CD14-positive monocyte (primary cell): ENCODE results near the gene RUNX2. TPM values are rescaled to one million over a fixed set of nuclear protein-coding genes. Genes with fewer than 3 reads are reported as not detected.

Experiments used
- DNase-seq, 3 donors: peaks; one replicate each; pipeline ENCODE4 v3.0.0-alpha.2; 2011 to 2022
- H2AFZ ChIP-seq: 2 replicates; pipeline ENCODE4 v1.6.0; 2012; ENCODE audit warnings: mild to moderate bottlenecking, low read depth, low read length, inconsistent platforms; ENCODE audit not compliant: insufficient read depth, poor library complexity, severe bottlenecking
- H3K27ac ChIP-seq, 2 donors: 1 replicate in 1 of 2; 2 replicates in 1 of 2; pipeline ENCODE4 v1.5.1; 2012 to 2013; ENCODE audit warnings: low read length in 2 of 2, control low read depth in 1 of 2, inconsistent platforms in 1 of 2, low read depth in 1 of 2, mild to moderate bottlenecking in 1 of 2
- H3K27me3 ChIP-seq, 2 donors: one replicate each; pipeline versions ENCODE4 v1.6.0 to v1.6.1; 2011 to 2013; ENCODE audit warnings: low read length in 2 of 2; ENCODE audit not compliant: control insufficient read depth in 2 of 2, insufficient read depth in 2 of 2
- H3K36me3 ChIP-seq, 2 donors: replicated peaks in 1 of 2; 1 replicate in 1 of 2; 2 replicates in 1 of 2; pipeline versions ENCODE4 v1.5.1 to v1.6.1; 2012 to 2013; ENCODE audit warnings: low read length in 2 of 2, control low read depth in 1 of 2, inconsistent platforms in 1 of 2, mild to moderate bottlenecking in 1 of 2; ENCODE audit not compliant: insufficient read depth in 2 of 2, control insufficient read depth in 1 of 2
- H3K4me1 ChIP-seq, 2 donors: 1 replicate in 1 of 2; 2 replicates in 1 of 2; pipeline versions ENCODE4 v1.5.1 to v1.6.1; 2012 to 2013; ENCODE audit warnings: low read length in 2 of 2, control low read depth in 1 of 2, inconsistent platforms in 1 of 2, mild to moderate bottlenecking in 1 of 2, moderate library complexity in 1 of 2; ENCODE audit not compliant: insufficient read depth in 2 of 2, control insufficient read depth in 1 of 2
- H3K4me2 ChIP-seq: replicated peaks from 2 replicates; pipeline ENCODE3; 2012; ENCODE audit warnings: low read length, moderate library complexity, mild to moderate bottlenecking; ENCODE audit not compliant: poor library complexity, severe bottlenecking; ENCODE audit errors: extremely low read depth
- H3K4me3 ChIP-seq, 3 experiments: fragments of 200-600 bp in 1 of 3; sonication (generic) in 1 of 3; replicated peaks in 1 of 3; 1 replicate in 2 of 3; 2 replicates in 1 of 3; pipeline ENCODE4 v1.5.1; 2011 to 2013; ENCODE audit warnings: low read length in 3 of 3, mild to moderate bottlenecking in 3 of 3, control low read depth in 2 of 3, low read depth in 2 of 3, inconsistent platforms in 1 of 3, moderate library complexity in 1 of 3
- H3K79me2 ChIP-seq: 2 replicates; pipeline ENCODE4 v1.6.0; 2012; ENCODE audit warnings: mild to moderate bottlenecking, control low read depth, inconsistent platforms, low read length, moderate library complexity; ENCODE audit not compliant: insufficient read depth
- H3K9ac ChIP-seq: 2 replicates; pipeline ENCODE4 v1.6.0; 2017; ENCODE audit warnings: low read length, mild to moderate bottlenecking; ENCODE audit not compliant: insufficient read depth, poor library complexity, severe bottlenecking
- H3K9me3 ChIP-seq, 2 donors: replicated peaks in 1 of 2; 1 replicate in 1 of 2; 2 replicates in 1 of 2; pipeline versions ENCODE4 v1.5.1 to v1.6.1; 2012 to 2013; ENCODE audit warnings: low read length in 2 of 2, control low read depth in 1 of 2; ENCODE audit not compliant: control insufficient read depth in 1 of 2, insufficient read depth in 1 of 2
- H4K20me1 ChIP-seq: 2 replicates; pipeline ENCODE4 v1.6.0; 2012; ENCODE audit warnings: mild to moderate bottlenecking, low read length, control low read depth, moderate library complexity; ENCODE audit not compliant: insufficient read depth
- H3K27ac Mint-ChIP-seq, 7 donors: one replicate each; pipeline ENCODE4 v1.8.0; 2020; ENCODE audit warnings: mild to moderate bottlenecking in 7 of 7, mixed read lengths in 7 of 7, moderate library complexity in 6 of 7, inconsistent platforms in 2 of 7
- H3K27me3 Mint-ChIP-seq, 3 donors: one replicate each; pipeline ENCODE4 v1.8.0; 2021 to 2022; ENCODE audit warnings: low read depth in 3 of 3, mild to moderate bottlenecking in 3 of 3, mixed read lengths in 3 of 3, moderate library complexity in 3 of 3, inconsistent platforms in 1 of 3
- H3K36me3 Mint-ChIP-seq, 2 donors: one replicate each; pipeline ENCODE4 v1.8.0; 2020; ENCODE audit warnings: mixed read lengths in 2 of 2, inconsistent platforms in 1 of 2, mild to moderate bottlenecking in 1 of 2
- H3K4me1 Mint-ChIP-seq: one replicate; pipeline ENCODE4 v1.8.0; 2020; ENCODE audit warnings: mild to moderate bottlenecking, mixed read lengths
- H3K4me3 Mint-ChIP-seq, 2 donors: one replicate each; pipeline ENCODE4 v1.8.0; 2020; ENCODE audit warnings: mild to moderate bottlenecking in 2 of 2, mixed read lengths in 2 of 2, moderate library complexity in 1 of 2
- H3K9me3 Mint-ChIP-seq, 7 donors: one replicate each; pipeline ENCODE4 v1.8.0; 2020 to 2022; ENCODE audit warnings: mixed read lengths in 7 of 7, mild to moderate bottlenecking in 6 of 7, moderate library complexity in 6 of 7, inconsistent platforms in 2 of 7
- WGBS: methylation state at CpG from one replicate; pipeline ENCODE4 v1.1.5; 2013; ENCODE audit warnings: missing lambda C conversion rate; ENCODE audit not compliant: insufficient coverage; 5-methylcytosine and 5-hydroxymethylcytosine counted together
- intact Hi-C, 2 donors: fragments of 100-400 bp; cut with micrococcal nuclease; formaldehyde crosslinking; loops; one replicate each; pipeline versions ENCODE4 v1.15.0 to v1.15.1; 2023
- polyA plus RNA-seq, 3 donors: library from polyadenylated mRNA; depleted of rRNA in 1 of 3; unstranded in 2 of 3; stranded (reverse) in 1 of 3; fragments of 300-500 nt in 2 of 3; fragments of >200 nt in 1 of 3; fragmentation: Illumina TruSeq in 2 of 3; gene quantifications; 1 replicate in 2 of 3; 2 replicates in 1 of 3; pipeline ENCODE4 v1.2.3, GENCODE V29; 2012 to 2021
- TF ChIP-seq, protein P1 (sequence below): fragments of 200-600 bp; IDR thresholded peaks from one replicate; pipeline ENCODE4 v1.8.0; 2022; ENCODE audit warnings: antibody characterized with exemption, mild to moderate bottlenecking

RUNX2 gene
- polyA plus RNA-seq, 3 donors, result 1.3 to 5.0 (median 2.5) TPM

DNA sequence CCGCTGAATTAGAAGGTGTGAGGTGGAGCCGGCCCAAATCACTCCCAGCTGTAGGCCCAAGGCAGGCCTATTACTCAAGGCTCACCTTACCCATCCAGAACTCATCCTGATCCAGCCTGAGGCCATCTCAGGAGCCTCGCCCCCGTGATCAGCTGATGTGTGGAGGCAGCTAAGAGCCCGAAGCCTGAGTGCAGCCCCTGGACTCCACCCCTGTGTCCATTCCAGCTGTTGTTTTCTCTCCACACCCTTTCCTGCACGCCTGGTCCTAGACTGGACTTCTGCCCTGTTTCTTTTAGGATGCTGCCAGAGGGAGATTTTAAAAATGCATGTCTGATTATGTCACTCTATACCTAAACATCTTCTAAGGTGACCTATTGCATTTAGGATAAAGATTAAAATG, 174.3 kb downstream of the RUNX2 start:
- Histone ChIP-seq H3K4me3 (no peak overlapping the region), H2AFZ (no peak overlapping the region), H3K79me2 (peaks cover 4% of the 10 kb centered on the region), H3K27me3 (no peaks in the 10 kb centered on the region), H3K4me2 (no peak overlapping the region), H4K20me1 (no peaks in the 10 kb centered on the region), H3K36me3 (peaks cover 16 to 33% of the 10 kb centered on the region in 2 donors), H3K27ac (no peak overlapping the region), H3K9me3 (no peaks in the 10 kb centered on the region), H3K9ac (no peak overlapping the region), H3K4me1 (no peaks in the 10 kb centered on the region)
- DNase-seq, result no peak
- intact Hi-C loops, result no loop called here
- TF ChIP-seq, protein P1, sequence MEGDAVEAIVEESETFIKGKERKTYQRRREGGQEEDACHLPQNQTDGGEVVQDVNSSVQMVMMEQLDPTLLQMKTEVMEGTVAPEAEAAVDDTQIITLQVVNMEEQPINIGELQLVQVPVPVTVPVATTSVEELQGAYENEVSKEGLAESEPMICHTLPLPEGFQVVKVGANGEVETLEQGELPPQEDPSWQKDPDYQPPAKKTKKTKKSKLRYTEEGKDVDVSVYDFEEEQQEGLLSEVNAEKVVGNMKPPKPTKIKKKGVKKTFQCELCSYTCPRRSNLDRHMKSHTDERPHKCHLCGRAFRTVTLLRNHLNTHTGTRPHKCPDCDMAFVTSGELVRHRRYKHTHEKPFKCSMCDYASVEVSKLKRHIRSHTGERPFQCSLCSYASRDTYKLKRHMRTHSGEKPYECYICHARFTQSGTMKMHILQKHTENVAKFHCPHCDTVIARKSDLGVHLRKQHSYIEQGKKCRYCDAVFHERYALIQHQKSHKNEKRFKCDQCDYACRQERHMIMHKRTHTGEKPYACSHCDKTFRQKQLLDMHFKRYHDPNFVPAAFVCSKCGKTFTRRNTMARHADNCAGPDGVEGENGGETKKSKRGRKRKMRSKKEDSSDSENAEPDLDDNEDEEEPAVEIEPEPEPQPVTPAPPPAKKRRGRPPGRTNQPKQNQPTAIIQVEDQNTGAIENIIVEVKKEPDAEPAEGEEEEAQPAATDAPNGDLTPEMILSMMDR, result no peak
- Mint-ChIP-seq H3K36me3 (peaks cover 48 to 60% of the 10 kb centered on the region in 2 donors), H3K4me3 (no peak overlapping the region), H3K27ac (peak overlapping the region in 2 of 7 donors; percentile 51 to 67), H3K27me3 (no peaks in the 10 kb centered on the region), H3K9me3 (no peaks in the 10 kb centered on the region), H3K4me1 (peaks cover 8% of the 10 kb centered on the region)
- no CpG with 5 or more reads among the region's 6 CpGs for WGBS

DNA sequence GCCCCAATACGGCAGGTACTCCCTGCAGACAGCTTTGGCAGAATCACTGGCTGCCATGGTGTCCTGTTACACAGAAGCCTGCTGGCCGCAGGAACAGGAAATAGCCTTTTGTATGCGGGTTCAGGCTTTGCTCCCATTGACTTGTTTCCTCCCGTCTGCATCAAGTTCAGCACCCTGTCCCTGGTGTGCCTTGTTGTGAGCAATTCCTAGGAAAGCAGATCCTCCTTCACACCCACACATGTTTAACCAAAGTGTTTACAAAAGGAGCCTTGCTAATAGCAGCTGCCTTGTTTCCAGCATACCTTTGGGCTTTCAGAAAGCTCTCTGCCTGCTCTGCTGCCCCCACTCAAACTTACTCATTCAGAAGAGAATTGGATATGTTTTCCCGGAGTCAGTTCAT, 176.8 kb downstream of the RUNX2 start:
- Histone ChIP-seq H4K20me1 (no peaks in the 10 kb centered on the region), H3K27ac (no peak overlapping the region), H3K9me3 (no peaks in the 10 kb centered on the region), H3K9ac (no peak overlapping the region), H3K27me3 (no peaks in the 10 kb centered on the region), H2AFZ (no peak overlapping the region), H3K4me1 (no peaks in the 10 kb centered on the region), H3K79me2 (no peaks in the 10 kb centered on the region), H3K4me2 (no peak overlapping the region), H3K4me3 (no peak overlapping the region), H3K36me3 (peaks cover 16 to 38% of the 10 kb centered on the region in 2 donors)
- H3K27ac Mint-ChIP-seq, result peak overlapping the region in 1 of 7 donors; percentile 48
- no peak for DNase-seq
- peaks cover 44 to 56% of the 10 kb centered on the region in 2 donors for H3K36me3 Mint-ChIP-seq
- peaks cover 3% of the 10 kb centered on the region for H3K4me1 Mint-ChIP-seq
- intact Hi-C loops, result no loop called here
- TF ChIP-seq, protein P1, result no peak
- WGBS, result 83% methylated on average over 4 of the region's 5 CpGs
- H3K4me3 Mint-ChIP-seq, result no peak overlapping the region
- H3K27me3 Mint-ChIP-seq, result no peaks in the 10 kb centered on the region
- no peaks in the 10 kb centered on the region for H3K9me3 Mint-ChIP-seq
